HG02981 (cell line): ENCODE results near the gene RIPOR2.

Source experiments
- ATAC-seq: cut with Tn5 transposase; IDR thresholded peaks from one replicate; pipeline ENCODE4 v1.9.1; 2021; ENCODE audit warnings: mild to moderate bottlenecking, moderate library complexity; ENCODE audit not compliant: unreplicated experiment

Gene RIPOR2

GRCh38 chr6:24824142-24824938 is 111.4 kb downstream of the RIPOR2 start:
- no peak for ATAC-seq

- no peak for ATAC-seq
Observed at GRCh38 chr6:24823185-24823584, 112.6 kb downstream of the RIPOR2 start.

GRCh38 chr6:24822696-24823095 is 113.1 kb downstream of the RIPOR2 start:
- no peak for ATAC-seq

GRCh38 chr6:24821860-24822444 is 113.8 kb downstream of the RIPOR2 start:
- ATAC-seq: no peak

GRCh38 chr6:24818346-24818745 is 117.4 kb downstream of the RIPOR2 start:
- no peak for ATAC-seq

GRCh38 chr6:24809728-24810127 is 126.0 kb downstream of the RIPOR2 start:
- ATAC-seq: no peak

- no peak for ATAC-seq
Observed at GRCh38 chr6:24807584-24807983, 128.2 kb downstream of the RIPOR2 start.

GRCh38 chr6:24802271-24803059 is 133.3 kb downstream of the RIPOR2 start:
- no peak for ATAC-seq

- no peak for ATAC-seq
Observed at GRCh38 chr6:24799541-24799915, 136.2 kb downstream of the RIPOR2 start.

- no peak for ATAC-seq
Observed at GRCh38 chr6:24798740-24799540, 136.8 kb downstream of the RIPOR2 start, which contains the start of gene ARMH2. Gene ARMH2, minus strand, starts transcription at chr6:24798917. Its CDS starts 60 bp downstream, at chr6:24798857.

- no peak for ATAC-seq
Observed at GRCh38 chr6:24797596-24798216, 138.1 kb downstream of the RIPOR2 start.

GRCh38 chr6:24796616-24797290 is 139.0 kb downstream of the RIPOR2 start:
- no peak for ATAC-seq

GRCh38 chr6:24795106-24795505 is 140.7 kb downstream of the RIPOR2 start:
- ATAC-seq: no peak

- ATAC-seq: no peak
Observed at GRCh38 chr6:24788031-24788665, 147.6 kb downstream of the RIPOR2 start.

- ATAC-seq: no peak
Observed at GRCh38 chr6:24780206-24780605, 155.6 kb downstream of the RIPOR2 start.

GRCh38 chr6:24779416-24780016 is 156.2 kb downstream of the RIPOR2 start:
- no peak for ATAC-seq

GRCh38 chr6:24778878-24779277 is 156.9 kb downstream of the RIPOR2 start:
- no peak for ATAC-seq

GRCh38 chr6:24778121-24778520 is 157.6 kb downstream of the RIPOR2 start:
- ATAC-seq: no peak

GRCh38 chr6:24777227-24777626 is 158.5 kb downstream of the RIPOR2 start:
- no peak for ATAC-seq
